ENCODE results near the gene CCL5. TPM values are rescaled to one million over a fixed set of nuclear protein-coding genes. Genes with fewer than 3 reads are reported as not detected.

The CCL5 gene
- total RNA-seq: not detected

GRCh38 chr17:35879773-35880654 is at the start of gene CCL5:
Gene CCL5 (minus strand): TSS chr17:35880360.
- DNase-seq (ENCODE audit: low spot score in 2 of 2): no peak
- FAIRE-seq: no peak

DNA sequence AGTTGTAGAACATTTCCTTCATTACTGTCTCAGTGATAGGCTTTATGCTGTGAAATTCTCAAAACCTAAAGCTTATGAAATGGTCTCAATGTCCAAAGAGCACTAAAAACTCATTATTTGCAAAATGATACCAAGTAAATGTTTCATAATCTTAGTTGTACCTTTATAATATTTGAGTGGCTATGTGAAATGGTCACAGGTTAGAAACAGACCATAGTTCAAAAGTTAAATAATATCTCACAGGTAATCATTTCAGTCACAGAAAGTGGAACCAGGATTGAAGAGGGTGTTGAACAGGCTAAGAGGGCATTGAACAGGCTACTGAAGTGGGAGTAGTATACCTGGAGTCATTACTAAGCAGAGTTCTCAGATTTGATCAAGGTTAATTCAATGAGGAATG is 47.6 kb upstream of the CCL5 start:
- no peak for DNase-seq (ENCODE audit: low spot score in 2 of 2)
- FAIRE-seq: no peak

DNA sequence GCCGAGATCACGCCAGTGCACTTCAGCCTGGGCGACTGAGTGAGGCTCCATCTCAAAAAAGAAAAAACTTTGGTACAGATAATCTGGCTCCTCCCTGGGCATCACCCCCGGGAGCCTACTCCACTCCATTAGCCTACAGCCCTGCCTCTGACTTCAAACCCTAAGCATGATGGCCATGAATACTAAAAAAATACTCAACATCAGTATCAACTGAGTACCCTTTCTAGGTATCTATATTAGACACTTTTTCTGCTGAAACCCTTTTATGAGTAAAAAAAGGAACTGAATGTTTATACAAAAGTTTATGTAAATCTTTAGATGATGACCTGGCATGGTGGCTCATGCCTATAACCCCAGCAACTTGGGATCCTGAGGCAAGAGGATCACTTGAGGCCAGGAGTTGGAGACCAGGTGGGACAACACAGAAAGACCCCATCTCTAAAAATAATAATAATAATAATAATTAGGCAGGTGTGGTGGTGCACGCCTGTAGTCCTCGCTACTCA is 43.5 kb upstream of the CCL5 start:
- no peak for FAIRE-seq
- DNase-seq (ENCODE audit: low spot score in 2 of 2): no peak

DNA sequence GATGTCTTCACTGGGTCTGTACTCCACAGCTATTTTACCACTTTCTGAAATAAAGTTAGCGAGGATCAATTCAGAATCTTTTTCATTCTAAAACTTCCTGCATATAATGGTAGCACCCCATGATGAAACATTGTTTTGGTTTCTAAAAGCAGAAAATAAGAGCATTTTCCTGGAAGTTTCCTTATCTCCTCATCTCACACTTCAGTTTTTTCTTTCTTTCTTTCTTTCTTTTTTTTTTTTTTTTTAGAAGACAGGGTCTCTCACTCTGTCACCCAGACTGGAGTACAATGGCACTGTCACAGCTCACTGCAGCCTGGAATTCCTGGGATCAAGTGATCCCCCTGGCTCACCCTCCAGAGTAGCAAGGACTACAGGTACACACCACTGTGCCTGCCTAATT is 40.1 kb upstream of the CCL5 start:
- FAIRE-seq: no peak
- no peak for DNase-seq (ENCODE audit: low spot score in 2 of 2)

DNA sequence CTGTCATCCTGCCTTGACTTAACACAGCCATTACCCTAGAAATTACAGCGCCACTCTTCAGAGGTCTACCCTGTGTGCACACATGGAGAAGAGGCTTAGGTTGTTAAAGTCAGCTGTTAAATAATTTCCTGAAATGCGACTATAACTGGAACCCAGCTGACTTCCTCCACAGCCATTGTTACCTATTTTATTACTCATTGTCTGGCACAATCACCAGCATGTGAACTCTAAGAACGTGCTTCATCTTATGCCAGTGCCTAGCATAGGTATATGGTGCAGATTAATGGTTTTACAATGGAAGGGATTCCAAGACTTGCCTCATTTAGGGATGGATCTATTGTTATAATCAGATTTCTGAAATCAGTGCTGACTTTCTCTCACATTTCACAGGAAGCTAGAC is 38.5 kb upstream of the CCL5 start:
- no peak for DNase-seq (ENCODE audit: low spot score in 2 of 2)
- FAIRE-seq: no peak

DNA sequence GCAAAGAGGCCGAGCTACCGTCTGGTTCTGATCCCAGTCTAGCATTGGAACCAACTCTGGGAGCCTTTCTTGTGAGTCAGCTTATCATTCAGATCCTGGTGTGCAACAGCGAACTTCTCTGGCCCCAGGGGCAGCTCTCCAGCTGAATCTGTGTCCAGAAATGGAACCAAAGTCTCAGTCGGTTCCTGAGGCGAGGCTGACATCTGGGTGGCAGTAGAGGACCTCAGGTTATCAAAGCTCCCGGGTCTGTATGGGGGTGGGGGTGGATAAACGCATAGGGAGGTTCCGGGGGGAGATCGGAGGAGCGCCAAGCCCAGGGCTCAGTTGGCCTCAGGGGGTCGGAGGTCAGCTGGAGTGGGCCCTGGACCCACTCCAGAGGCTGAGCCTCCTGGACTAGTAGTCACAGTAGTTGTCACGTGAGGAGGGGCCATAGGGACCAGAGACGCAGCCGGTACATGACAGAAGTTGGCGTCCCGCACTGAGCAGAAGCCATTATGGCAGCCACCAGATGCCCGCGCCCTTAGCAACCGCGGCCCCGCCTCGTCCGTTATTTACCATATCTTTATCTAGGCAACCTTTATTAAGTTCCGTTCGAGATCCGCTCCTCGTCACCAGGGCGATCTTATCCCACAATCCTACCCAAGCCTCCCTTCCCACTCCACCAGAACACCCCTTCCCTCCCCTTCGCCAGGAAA is 37.5 kb upstream of the CCL5 start:
- FAIRE-seq (no peak), DNase-seq (ENCODE audit: low spot score in 2 of 2) (no peak)

GRCh38 chr17:35915153-35915964 is 35.2 kb upstream of the CCL5 start:
- no peak for FAIRE-seq

DNA sequence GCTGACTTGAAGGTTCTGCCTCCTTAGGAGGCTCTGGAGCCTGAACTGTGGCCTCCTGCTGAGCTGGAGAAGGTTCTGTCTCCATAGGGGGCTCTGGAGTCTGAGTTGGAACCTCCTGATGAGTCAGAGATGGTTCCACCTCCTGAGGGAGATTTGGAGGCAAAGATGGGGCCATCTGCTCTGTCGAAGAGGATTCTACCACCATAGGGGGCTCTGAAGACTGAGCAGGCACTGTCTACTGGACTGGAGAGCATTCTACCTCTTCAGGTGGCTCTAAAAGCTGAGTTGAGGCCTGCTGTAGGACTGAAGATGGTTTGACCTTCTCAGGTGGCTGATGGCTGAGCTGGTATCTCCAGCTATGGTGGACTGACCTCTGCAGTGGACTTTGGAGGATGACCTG is 34.2 kb upstream of the CCL5 start:
- FAIRE-seq: no peak

More at GRCh38 chr17:35915153-35915964, 35.2 kb upstream of the CCL5 start:
- DNase-seq (ENCODE audit: low spot score in 2 of 2): no peak

DNA sequence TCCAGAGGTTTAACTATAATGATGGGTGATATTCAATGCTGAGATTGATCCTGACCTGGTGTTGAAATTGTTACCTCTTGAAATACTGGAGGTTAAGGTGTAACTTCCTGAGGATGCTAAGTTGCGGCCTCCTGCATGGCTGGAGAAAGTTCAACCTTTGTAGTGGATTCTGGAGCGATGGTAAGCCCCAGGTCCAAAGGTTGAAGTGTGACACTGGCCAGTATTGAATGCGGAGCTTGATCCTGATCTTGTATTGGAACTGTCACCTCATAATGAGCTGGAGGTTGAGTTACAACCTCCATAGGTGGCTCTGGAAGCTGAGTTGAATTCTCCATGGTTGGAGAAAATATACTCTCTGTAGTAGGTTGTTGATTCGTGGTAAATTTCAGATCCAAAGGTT is 33.4 kb upstream of the CCL5 start:
- no peak for DNase-seq (ENCODE audit: low spot score in 2 of 2)
- FAIRE-seq: no peak

More for the DNA sequence above, 34.2 kb upstream of the CCL5 start:
- no peak for DNase-seq (ENCODE audit: low spot score in 2 of 2)

DNA sequence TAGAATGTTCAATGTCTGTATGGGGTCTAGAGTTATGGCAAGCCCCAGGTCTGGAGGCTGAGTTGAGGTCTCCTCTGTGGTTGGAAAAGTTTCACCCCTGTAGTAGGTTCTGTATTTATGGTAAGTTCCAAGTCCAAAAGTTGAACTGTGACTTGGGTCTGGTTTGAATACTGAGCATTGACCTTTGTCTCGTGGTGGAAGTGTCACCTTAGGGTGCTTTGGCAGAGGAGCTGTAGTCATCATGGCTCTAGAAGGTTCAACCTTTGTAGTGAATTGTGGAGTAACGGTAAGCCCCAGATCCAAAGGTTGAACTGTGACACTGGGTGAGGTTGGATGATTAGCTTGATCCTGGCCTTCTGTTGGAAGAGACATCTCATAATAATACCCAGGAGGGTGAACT is 32.8 kb upstream of the CCL5 start:
- DNase-seq (ENCODE audit: low spot score in 2 of 2) (no peak), FAIRE-seq (no peak)

GRCh38 chr17:35912339-35912912 is 32.3 kb upstream of the CCL5 start:
- no peak for FAIRE-seq
- no peak for DNase-seq (ENCODE audit: low spot score in 2 of 2)

DNA sequence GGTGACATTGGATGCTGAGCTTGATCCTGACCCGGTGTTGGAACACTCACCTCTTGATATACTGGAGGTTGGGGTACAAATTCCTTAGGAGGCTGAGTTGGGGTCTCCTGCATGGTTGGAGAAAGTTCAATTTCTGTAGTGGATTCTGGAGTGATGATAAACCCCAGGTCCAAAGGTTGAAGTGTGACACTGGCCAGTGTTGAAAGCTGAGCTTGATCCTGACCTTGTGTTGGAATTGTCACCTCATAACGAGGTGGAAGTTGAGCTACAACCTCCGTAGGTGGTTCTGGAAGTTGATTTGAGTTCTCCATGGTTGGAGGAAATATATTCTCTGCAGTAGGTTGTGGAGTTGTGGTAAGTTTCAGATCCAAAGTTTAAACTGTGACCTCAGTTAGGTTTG is 29.2 kb upstream of the CCL5 start:
- FAIRE-seq: no peak

GRCh38 chr17:35907691-35908090 is 27.5 kb upstream of the CCL5 start:
- DNase-seq (ENCODE audit: low spot score in 2 of 2) (no peak), FAIRE-seq (no peak)

More for the DNA sequence above, 29.2 kb upstream of the CCL5 start:
- no peak for DNase-seq (ENCODE audit: low spot score in 2 of 2)

- DNase-seq (ENCODE audit: low spot score in 2 of 2) (no peak), FAIRE-seq (no peak)
These were observed 26.9 kb upstream of the CCL5 start for GRCh38 chr17:35906926-35907637.

DNA sequence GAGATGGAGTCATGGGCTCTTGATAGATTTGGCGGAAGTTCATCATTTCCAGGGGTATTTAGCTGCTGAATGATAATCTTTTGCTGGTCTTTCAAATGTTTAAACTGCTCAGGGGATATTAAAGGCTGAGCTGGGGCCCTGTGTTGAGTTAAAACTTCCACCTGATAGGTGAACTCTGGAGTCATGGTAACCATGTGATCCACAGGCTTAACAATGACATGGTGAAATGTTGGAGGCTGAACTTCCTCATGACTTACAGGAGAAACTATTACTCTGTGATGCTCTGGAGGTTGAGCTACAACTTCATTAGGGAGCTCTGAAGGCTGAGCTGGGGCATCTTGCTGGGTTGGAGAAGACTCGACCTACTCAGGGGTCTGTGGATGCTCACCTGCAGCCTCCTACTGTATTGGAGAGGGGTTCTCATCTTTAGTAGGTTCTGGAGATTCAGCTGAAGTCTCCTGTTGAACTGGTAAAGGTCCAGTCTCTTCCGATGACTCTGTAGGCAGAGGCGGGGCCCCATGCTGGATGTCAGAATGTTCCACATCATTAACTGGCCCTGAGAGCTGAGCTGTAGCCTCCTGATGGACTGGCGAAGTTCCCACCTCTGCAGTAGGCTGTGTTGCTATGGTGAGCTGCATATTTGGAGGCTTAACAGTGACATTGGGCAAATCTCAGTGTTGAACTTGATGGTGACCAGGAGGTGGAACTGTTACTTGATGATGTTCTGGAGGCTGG is 26.2 kb upstream of the CCL5 start:
- DNase-seq (ENCODE audit: low spot score in 2 of 2) (no peak), FAIRE-seq (no peak)

DNA sequence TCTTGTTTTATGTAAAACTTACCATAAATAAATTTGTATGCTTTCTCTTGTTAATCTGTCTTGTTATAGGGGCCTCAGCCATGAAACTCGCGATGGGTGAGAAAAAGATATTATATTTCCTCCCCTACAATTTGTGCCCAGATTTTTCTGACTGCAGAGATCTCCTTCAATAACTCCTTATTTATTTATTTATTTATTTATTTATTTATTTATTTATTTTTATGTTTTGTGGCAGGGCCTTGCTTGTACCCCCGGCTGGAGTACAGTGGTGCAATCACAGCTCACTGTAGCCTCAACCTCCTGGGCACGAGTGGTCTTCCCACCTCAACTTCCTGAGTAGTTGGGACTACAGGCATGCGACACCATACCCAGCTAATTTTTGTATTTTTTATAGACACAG is 23.3 kb upstream of the CCL5 start:
- FAIRE-seq (no peak), DNase-seq (ENCODE audit: low spot score in 2 of 2) (no peak)

GRCh38 chr17:35901631-35902175 is 21.5 kb upstream of the CCL5 start:
- DNase-seq (ENCODE audit: low spot score in 2 of 2): no peak
- FAIRE-seq: no peak

GRCh38 chr17:35900708-35901480 is 20.7 kb upstream of the CCL5 start:
- DNase-seq (ENCODE audit: low spot score in 2 of 2) (no peak), FAIRE-seq (no peak)
